Stimulated activated CD4-positive, alpha-beta T cell treated with anti-CD3 and anti-CD28 coated beads, TNF-alpha, amount 100 ng/mL, for 48 hours (primary cell): Measurements from ENCODE around the gene RASSF1.

Source experiments
- DNase-seq, 3 donors: peaks; one replicate each; pipeline ENCODE4 v3.0.0-alpha.2; 2020; ENCODE audit warnings: low read depth in 3 of 3

RASSF1 gene

GRCh38 chr3:50342813-50343633 lies 2.4 kb upstream of the RASSF1 start:
- DNase-seq: no peak

GRCh38 chr3:50341996-50342650 lies 1.5 kb upstream of the RASSF1 start:
- no peak for DNase-seq

GRCh38 chr3:50341537-50341936 lies 901 bp upstream of the RASSF1 start:
- no peak for DNase-seq

- no peak for DNase-seq
These were observed 539 bp downstream of the RASSF1 start for GRCh38 chr3:50340147-50340447.

GRCh38 chr3:50339485-50340146 lies 1.0 kb downstream of the RASSF1 start:
- no peak for DNase-seq

GRCh38 chr3:50338965-50339364 lies 1.7 kb downstream of the RASSF1 start:
- DNase-seq: no peak

- peak; percentile 94 to 97 (median 95) for DNase-seq
These were observed 3.3 kb downstream of the RASSF1 start for GRCh38 chr3:50337175-50337861.

GRCh38 chr3:50336452-50337174 lies 4.0 kb downstream of the RASSF1 start:
- no peak for DNase-seq

- DNase-seq: no peak
These were observed 6.1 kb downstream of the RASSF1 start for GRCh38 chr3:50334339-50335075.

- DNase-seq: no peak
These were observed 6.8 kb downstream of the RASSF1 start for GRCh38 chr3:50333744-50334328.

GRCh38 chr3:50331364-50331907 lies 9.2 kb downstream of the RASSF1 start:
- DNase-seq: no peak

- DNase-seq: no peak
These were observed 10.3 kb downstream of the RASSF1 start for GRCh38 chr3:50330330-50330729.

- DNase-seq: peak; percentile 86 to 93 (median 92)
These were observed 12.5 kb downstream of the RASSF1 start, which contains the start of gene TUSC2 for GRCh38 chr3:50327943-50328691. Gene TUSC2 (minus strand): TSS chr3:50328223. CDS start chr3:50328099, 124 bp downstream.

- no peak for DNase-seq
These were observed 13.5 kb downstream of the RASSF1 start for GRCh38 chr3:50327129-50327528.

GRCh38 chr3:50326182-50326541 lies 14.5 kb downstream of the RASSF1 start:
- DNase-seq: no peak

- no peak for DNase-seq
These were observed 15.0 kb downstream of the RASSF1 start for GRCh38 chr3:50325497-50326181.

GRCh38 chr3:50325113-50325480 lies 15.5 kb downstream of the RASSF1 start:
- DNase-seq: no peak

- peak in 1 of 3 donors; percentile 30 for DNase-seq
These were observed 16.1 kb downstream of the RASSF1 start for GRCh38 chr3:50324351-50325112.
